Measurements from ENCODE around the gene MRNIP.
"Not testable (repeated sequence)": the region's sequence is repeated elsewhere in the genome, so short reads cannot be mapped to it uniquely, and the experiment has no call there.

Gene MRNIP

GRCh38 chr5:179839328-179840256 lies 19.0 kb downstream of the MRNIP start:
- DNase-seq (ENCODE audit: low spot score) = no peak

DNA sequence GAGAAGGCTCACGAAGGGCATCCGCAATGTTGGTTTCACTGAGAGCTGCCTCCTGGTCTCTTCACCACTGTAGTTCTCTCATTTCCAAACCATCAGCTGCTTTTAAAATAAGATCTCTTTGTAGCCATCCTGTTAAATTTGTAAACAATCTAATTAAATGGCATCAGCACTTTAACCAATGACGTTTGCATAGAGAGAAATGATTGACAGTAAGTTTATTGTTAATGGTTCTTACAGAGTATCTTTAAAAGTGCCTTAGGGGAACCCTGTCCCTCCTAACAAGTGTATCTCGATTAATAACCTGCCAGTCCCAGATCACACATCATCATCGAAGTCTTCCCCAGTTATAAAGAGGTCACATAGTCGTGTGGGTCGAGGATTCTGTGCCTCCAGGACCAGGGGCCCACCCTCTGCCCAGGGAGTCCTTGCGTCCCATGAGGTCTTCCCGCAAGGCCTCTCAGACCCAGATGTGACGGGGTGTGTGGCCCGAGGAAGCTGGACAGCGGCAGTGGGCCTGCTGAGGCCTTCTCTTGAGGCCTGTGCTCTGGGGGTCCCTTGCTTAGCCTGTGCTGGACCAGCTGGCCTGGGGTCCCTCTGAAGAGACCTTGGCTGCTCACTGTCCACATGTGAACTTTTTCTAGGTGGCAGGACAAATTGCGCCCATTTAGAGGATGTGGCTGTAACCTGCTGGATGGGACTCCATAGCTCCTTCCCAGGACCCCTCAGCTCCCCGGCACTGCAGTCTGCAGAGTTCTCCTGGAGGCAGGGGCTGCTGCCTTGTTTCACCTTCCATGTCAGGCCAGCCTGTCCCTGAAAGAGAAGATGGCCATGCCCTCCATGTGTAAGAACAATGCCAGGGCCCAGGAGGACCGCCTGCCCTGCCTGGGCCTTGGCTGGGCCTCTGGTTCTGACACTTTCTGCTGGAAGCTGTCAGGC lies 21.3 kb downstream of the MRNIP start:
- no peak for DNase-seq (ENCODE audit: low spot score)

DNA sequence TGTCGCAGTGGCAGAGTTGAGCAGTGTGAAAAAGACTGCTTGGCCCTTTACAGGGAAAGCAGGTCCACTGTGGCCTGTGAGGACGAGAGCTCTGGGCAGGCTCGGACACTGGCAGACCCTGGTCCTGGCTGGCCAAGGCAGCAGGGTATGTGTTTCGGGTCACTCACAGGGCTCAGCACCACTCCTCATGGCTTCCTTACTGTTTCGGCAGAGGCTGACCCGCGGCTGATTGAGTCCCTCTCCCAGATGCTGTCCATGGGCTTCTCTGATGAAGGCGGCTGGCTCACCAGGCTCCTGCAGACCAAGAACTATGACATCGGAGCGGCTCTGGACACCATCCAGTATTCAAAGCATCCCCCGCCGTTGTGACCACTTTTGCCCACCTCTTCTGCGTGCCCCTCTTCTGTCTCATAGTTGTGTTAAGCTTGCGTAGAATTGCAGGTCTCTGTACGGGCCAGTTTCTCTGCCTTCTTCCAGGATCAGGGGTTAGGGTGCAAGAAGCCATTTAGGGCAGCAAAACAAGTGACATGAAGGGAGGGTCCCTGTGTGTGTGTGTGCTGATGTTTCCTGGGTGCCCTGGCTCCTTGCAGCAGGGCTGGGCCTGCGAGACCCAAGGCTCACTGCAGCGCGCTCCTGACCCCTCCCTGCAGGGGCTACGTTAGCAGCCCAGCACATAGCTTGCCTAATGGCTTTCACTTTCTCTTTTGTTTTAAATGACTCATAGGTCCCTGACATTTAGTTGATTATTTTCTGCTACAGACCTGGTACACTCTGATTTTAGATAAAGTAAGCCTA lies 22.2 kb downstream of the MRNIP start:
- DNase-seq (ENCODE audit: low spot score) = no peak

DNA sequence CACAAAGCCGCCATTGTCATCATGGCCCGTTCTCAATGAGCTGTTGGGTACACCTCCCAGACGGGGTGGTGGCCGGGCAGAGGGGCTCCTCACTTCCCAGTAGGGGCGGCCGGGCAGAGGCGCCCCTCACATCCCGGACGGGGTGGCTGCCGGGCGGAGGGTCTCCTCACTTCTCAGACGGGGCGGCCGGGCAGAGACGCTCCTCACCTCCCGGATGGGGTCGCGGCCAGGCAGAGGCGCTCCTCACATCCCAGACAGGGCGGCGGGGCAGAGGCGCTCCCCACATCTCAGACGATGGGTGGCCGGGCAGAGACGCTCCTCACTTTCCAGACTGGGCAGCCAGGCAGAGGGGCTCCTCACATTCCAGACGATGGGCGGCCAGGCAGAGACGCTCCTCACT lies 23.7 kb downstream of the MRNIP start:
- not testable (repeated sequence) for DNase-seq (ENCODE audit: low spot score)

- DNase-seq (ENCODE audit: low spot score) = no peak
These were observed 24.5 kb downstream of the MRNIP start for GRCh38 chr5:179834120-179834519.

GRCh38 chr5:179833709-179834070 lies 24.9 kb downstream of the MRNIP start:
- DNase-seq (ENCODE audit: low spot score) = no peak

DNA sequence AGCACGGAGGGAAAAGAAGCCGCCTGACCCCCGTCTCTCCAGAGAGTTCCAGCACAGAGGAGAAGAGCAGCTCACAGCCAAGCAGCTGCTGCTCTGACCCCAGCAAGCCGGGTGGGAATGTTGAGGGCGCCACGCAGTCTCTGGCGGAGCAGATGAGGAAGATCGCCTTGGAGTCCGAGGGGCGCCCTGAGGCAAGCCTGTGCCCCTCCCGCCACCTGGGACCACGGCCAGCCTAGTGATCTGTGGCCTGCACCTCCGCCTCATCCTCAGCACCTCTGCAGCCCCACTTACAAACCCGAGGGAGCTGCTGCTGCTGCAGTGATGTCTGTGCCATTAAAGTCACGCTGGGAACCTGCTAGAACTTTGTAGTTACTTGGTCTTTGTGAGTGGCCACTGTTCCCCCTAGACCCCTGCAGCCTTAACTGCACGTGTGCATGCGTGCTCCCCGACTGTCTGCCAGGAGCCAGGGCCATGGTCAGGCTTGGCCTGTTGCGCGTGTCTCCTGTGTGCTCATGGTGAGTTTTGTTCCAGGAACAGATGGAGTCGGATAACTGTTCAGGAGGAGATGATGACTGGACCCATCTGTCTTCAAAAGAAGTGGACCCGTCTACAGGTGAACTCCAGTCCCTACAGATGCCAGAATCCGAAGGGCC lies 25.4 kb downstream of the MRNIP start:
- no peak for DNase-seq (ENCODE audit: low spot score)

DNA sequence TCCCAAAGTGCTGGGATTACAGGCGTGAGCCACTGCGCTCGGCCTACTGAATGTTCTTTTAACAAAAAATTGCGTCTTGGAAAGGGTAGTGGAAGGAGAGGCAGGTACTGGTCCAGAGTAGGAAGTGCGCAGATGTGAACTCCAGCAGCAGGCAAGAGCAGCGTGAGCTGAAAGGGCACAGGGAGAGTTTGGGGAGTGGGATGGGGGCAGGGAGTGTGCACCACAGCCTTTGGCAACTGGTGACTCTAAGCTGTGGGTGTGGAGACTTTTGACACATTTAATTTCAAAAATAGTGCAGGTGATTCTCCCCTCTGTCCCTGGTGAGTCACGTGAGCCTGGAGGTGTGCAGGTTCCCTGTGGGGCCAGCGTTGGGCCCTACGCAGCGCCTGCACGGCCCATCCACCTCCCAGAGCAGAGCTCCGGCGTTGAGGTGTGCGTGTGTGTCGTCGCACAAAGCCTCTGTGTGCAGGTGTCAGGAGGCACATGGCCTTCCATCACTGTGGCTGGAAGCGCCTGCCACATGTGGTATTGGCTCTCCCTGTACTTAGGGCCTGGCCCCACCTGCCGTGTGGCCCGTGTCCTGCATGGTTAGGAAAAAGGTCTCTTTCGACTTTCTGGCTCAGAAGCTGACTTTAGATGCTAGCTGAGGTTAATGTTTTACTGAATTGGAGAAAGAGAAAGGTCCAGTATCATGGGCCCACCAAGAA lies 26.4 kb downstream of the MRNIP start:
- no peak for DNase-seq (ENCODE audit: low spot score)

GRCh38 chr5:179830818-179831468 lies 27.7 kb downstream of the MRNIP start:
- DNase-seq (ENCODE audit: low spot score) = no peak

DNA sequence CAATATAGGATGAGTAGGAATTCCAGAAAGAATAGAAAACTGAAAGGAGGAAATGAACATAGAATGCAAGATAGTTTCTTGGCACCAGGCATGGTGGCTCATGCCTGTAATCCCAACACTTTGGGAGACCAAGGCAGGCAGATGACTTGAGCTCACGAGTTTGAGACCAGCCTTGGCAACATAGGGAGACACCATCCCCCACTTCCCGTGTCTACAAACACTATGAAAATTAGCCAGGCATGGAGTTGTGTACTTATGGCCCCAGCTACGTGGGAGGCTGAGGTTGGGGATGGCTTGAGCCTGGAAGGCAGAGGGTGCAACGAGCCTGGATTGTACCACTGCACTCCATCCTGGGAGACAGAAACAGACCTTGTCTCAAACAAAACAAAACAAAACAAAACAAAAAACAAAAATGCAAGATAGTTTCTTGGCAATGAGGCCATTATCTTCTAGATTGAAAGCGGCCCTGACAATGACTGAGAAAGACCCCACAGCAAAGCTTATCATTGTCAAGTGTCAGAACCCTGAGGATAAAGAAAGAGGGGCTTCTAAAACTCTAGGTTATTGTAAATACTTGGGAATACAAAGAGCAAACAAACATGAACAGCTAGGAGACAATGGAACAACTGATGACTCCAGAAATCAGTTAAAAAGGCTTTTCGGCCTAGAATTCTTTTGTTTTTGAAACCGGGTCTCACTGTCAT lies 28.7 kb downstream of the MRNIP start:
- DNase-seq (ENCODE audit: low spot score) = no peak

- no peak for DNase-seq (ENCODE audit: low spot score)
These were observed 29.7 kb downstream of the MRNIP start for GRCh38 chr5:179828756-179829421.

GRCh38 chr5:179827680-179828079 lies 30.9 kb downstream of the MRNIP start:
- no peak for DNase-seq (ENCODE audit: low spot score)

DNA sequence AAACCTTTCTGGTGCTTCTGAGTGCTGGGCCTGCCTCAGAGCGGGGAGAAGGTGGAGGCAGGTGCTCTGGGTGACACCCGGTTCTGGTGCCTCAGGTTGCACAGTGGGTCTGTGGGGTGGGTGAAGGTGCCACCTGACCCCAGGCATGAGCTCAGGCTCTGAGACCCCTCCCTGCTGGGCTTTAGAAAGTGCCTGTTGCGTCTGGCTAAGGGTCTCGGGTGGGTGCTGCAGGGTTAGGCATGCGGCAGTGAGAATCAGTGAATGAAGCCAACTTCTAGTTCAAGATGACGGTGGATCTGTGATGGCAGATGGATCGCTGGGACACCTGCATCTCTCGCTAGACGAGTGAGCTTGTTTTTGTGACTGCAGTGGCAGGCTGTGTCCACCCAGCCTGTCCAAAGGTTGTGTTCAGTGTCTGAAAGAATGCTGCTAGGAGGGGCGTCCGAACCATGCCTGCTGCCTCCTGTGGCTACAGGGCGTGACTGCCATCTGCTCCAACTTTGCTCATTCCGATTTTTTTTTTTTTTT lies 32.9 kb downstream of the MRNIP start:
- DNase-seq (ENCODE audit: low spot score) = no peak

DNA sequence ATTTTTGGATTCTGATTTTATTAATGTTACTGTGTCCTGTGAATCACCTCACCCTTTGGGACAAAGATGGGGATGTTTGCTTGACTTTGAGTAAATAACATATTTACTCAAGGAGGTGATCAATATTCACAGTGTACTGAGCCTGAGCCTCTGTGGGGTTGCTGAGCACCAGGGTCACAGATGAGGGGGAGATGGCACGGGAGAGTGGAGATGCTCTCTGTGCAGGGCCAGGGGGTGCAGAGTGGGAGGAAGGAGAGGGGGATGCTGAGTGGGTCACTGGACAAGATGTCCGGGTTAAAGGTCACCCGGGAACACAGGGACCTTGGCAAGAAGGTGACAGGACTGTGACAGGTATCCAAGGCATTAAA lies 33.9 kb downstream of the MRNIP start:
- DNase-seq (ENCODE audit: low spot score) = no peak

DNA sequence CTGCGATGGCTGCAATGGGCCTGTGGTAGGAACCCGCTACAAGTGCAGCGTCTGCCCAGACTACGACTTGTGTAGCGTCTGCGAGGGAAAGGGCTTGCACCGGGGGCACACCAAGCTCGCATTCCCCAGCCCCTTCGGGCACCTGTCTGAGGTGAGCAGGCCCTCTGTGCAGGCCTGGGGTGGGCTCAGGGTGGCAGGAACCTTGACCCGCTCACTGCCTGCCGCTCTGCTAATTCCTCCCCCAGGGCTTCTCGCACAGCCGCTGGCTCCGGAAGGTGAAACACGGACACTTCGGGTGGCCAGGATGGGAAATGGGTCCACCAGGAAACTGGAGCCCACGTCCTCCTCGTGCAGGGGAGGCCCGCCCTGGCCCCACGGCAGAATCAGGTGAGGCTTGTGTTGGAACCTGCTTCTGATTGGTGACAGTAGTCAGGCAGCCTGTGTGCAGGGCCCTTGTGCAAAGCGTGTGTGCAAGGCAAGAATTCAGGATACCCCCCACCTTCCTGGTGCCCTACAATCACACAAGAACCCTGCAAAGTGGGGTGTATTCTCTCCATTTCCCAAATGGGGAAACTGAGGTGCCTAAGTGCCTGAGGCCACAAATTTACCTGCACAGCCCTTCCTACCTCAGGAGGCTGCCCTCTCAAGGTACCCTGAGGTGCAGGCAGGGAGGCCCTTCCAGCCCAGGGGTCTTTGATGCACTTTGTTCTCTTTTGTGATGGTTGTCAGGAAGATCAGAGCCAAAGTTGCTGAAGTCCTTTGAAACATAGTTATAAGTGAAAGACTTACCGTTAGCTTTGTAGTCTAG lies 34.5 kb downstream of the MRNIP start:
- DNase-seq (ENCODE audit: low spot score) = peak; percentile 11

GRCh38 chr5:179822444-179822990 lies 36.1 kb downstream of the MRNIP start:
- peak; percentile 8 for DNase-seq (ENCODE audit: low spot score)

GRCh38 chr5:179822059-179822432 lies 36.6 kb downstream of the MRNIP start:
- DNase-seq (ENCODE audit: low spot score) = no peak
